Neutrophil (primary cell): ENCODE measurements around the gene HSD17B14.
"Not testable (repeated sequence)": the region's sequence is repeated elsewhere in the genome, so short reads cannot be mapped to it uniquely, and the experiment has no call there.

Source experiments
- H3K27ac ChIP-seq: fragments of 200-600 bp; sonication (generic); 2 replicates; pipeline ENCODE4 v1.5.1; 2016; ENCODE audit warnings: mild to moderate bottlenecking, moderate library complexity
- H3K27me3 ChIP-seq: fragments of 200-600 bp; sonication (generic); 2 replicates; pipeline ENCODE4 v1.6.0; 2016; ENCODE audit warnings: mild to moderate bottlenecking
- H3K36me3 ChIP-seq: fragments of 200-600 bp; sonication (generic); 2 replicates; pipeline ENCODE4 v1.5.1; 2017
- H3K4me1 ChIP-seq, 2 experiments: fragments of 200-600 bp in 1 of 2; sonication (generic) in 1 of 2; 1 replicate in 1 of 2; 2 replicates in 1 of 2; pipeline versions ENCODE4 v1.5.1 to v1.6.1; 2013 to 2016; ENCODE audit warnings: low read depth in 1 of 2, low read length in 1 of 2, mild to moderate bottlenecking in 1 of 2, moderate library complexity in 1 of 2; ENCODE audit not compliant: control insufficient read depth in 1 of 2, insufficient read depth in 1 of 2
- H3K4me3 ChIP-seq, 2 experiments: fragments of 200-600 bp in 1 of 2; sonication (generic) in 1 of 2; 1 replicate in 1 of 2; 2 replicates in 1 of 2; pipeline ENCODE4 v1.5.1; 2013 to 2016; ENCODE audit warnings: low read depth in 1 of 2, low read length in 1 of 2, mild to moderate bottlenecking in 1 of 2, moderate library complexity in 1 of 2
- H3K9me3 ChIP-seq: fragments of 200-600 bp; sonication (generic); 2 replicates; pipeline ENCODE4 v1.5.1; 2016
- TF ChIP-seq, protein P1 (sequence below): fragments of 200-600 bp; sonication (generic); IDR thresholded peaks from 2 replicates; pipeline ENCODE4 v1.5.1; 2016; ENCODE audit warnings: antibody characterized with exemption

HSD17B14 gene

DNA sequence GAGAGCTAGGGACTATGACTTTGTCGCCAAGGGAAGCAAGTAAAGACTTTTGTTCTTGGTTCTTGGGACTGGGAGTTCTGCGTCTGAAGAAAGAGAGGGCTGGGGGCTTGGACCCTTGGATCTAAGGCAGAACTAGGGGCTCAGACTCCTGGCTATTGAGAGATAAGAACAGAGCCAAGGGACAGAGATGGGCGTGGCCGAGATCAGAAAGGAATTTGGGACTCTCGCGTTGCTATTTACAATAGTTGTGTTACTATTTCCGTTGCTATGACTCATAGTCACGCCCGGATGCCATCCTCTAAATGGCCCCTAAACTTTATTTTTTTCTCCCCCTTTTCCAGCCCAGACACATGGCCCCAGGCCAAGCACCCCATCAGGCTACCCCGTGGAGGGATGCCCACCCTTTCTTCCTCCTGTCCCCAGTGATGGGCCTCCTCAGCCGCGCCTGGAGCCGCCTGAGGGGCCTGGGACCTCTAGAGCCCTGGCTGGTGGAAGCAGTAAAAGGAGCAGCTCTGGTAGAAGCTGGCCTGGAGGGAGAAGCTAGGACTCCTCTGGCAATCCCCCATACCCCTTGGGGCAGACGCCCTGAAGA, 36.7 kb upstream of the HSD17B14 start:
- peak overlapping the region; percentile 90 to 99 for H3K4me3 ChIP-seq
- no peaks in the 10 kb centered on the region for H3K27me3 ChIP-seq
- peaks cover 40 to 44% of the 10 kb centered on the region in 2 experiments for H3K4me1 ChIP-seq
- no peaks in the 10 kb centered on the region for H3K9me3 ChIP-seq
- H3K27ac ChIP-seq, result peak overlapping the region; percentile 98
- TF ChIP-seq, protein P1, sequence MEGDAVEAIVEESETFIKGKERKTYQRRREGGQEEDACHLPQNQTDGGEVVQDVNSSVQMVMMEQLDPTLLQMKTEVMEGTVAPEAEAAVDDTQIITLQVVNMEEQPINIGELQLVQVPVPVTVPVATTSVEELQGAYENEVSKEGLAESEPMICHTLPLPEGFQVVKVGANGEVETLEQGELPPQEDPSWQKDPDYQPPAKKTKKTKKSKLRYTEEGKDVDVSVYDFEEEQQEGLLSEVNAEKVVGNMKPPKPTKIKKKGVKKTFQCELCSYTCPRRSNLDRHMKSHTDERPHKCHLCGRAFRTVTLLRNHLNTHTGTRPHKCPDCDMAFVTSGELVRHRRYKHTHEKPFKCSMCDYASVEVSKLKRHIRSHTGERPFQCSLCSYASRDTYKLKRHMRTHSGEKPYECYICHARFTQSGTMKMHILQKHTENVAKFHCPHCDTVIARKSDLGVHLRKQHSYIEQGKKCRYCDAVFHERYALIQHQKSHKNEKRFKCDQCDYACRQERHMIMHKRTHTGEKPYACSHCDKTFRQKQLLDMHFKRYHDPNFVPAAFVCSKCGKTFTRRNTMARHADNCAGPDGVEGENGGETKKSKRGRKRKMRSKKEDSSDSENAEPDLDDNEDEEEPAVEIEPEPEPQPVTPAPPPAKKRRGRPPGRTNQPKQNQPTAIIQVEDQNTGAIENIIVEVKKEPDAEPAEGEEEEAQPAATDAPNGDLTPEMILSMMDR, result no peak
- H3K36me3 ChIP-seq, result peaks cover 50% of the 10 kb centered on the region

DNA sequence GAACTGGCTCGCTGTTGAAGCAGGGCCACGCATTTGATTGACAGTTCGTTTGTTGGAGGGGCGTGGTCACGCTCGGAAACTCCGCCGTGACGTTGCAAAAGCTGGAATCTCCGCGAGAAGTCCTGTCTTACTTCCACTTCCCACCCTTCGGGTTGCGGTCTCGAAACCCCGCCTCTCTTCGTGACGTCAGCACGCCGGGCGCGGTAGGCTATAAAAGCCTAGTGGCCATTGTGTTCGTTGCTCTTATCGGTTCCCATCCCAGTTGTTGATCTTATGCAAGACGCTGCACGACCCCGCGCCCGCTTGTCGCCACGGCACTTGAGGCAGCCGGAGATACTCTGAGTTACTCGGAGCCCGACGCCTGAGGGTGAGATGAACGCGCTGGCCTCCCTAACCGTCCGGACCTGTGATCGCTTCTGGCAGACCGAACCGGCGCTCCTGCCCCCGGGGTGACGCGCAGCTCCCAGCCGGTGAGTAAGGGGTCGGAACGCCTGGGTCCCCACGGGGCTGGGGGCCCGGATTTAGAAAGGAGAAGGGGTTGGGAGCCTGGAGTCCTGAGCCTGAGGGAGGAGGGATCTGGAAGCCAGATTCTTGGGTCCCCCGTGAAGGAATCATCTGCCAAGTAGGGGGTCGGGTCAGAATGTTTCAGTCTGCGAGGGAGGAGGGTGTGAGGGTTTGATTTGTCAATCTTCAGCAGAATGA, 36.0 kb upstream of the HSD17B14 start, which contains the start of gene PPP1R15A:
Gene PPP1R15A, plus strand, starts transcription at position 240 of the 702 bp plus-strand sequence. CDS start 813 bp downstream, outside the sequence.
- H3K4me1 ChIP-seq, result peaks cover 40 to 44% of the 10 kb centered on the region in 2 experiments
- H3K27me3 ChIP-seq, result peaks cover 5% of the 10 kb centered on the region
- no peaks in the 10 kb centered on the region for H3K9me3 ChIP-seq
- peaks cover 43% of the 10 kb centered on the region for H3K36me3 ChIP-seq
- TF ChIP-seq, protein P1, result peak; percentile 74
- H3K27ac ChIP-seq, result peak within 1 kb of the TSS; percentile 98
- H3K4me3 ChIP-seq, result peak within 1 kb of the TSS; percentile 90 to 99

DNA sequence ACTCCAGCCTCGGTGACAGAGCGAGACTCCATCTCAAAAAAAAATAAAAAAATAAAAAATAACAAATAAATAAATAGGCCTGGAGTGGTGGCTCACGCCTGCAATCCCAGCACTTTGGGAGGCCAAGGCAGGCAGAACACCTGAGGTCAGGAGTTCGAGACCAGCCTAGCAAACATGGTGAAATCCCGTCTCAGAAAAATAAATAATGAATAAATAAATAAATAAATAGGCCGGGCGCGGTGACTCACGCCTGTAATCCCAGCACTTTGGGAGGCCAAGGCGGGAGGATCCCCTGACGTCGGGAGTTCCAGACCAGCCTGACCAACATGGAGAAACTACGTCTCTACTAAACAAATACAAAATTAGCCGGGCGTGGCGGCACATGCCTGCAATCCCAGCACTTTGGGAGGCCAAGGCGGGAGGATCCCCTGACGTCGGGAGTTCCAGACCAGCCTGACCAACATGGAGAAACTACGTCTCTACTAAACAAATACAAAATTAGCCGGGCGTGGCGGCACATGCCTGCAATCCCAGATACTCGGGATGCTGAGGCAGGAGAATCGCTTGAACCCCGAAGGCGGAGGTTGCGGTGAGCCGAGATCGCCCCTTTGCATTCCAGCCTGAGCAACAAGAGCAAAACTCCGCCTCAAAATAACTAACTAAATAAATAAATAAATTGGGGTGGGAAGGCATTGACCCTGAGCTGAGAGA, 35.3 kb upstream of the HSD17B14 start:
- Histone ChIP-seq H3K27ac (peak overlapping the region; percentile 98), H3K27me3 (peaks cover 12% of the 10 kb centered on the region), H3K4me1 (peaks cover 40 to 44% of the 10 kb centered on the region in 2 experiments), H3K36me3 (peaks cover 36% of the 10 kb centered on the region), H3K4me3 (peak overlapping the region; percentile 90 to 99)
- H3K9me3 ChIP-seq, result not testable (repeated sequence)

DNA sequence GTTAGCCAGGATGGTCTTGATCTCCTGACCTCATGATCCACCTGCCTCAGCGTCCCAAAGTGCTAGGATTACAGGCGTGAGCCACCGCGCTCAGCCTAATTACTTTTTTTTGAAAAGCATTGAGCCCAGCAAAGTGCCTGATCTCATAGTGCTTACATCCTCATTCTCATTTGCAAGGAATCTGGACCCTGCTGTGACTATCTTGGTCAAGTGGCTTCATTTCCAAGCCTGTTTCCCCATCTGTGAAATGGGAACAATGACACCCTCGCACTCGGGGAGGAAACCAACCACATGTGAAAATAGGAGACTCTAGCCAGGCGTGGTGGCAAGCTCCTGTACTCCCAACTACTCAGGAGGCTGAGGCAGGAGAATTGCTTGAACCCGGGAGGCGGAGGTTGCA, 33.8 kb upstream of the HSD17B14 start:
- TF ChIP-seq, protein P1, result no peak

DNA sequence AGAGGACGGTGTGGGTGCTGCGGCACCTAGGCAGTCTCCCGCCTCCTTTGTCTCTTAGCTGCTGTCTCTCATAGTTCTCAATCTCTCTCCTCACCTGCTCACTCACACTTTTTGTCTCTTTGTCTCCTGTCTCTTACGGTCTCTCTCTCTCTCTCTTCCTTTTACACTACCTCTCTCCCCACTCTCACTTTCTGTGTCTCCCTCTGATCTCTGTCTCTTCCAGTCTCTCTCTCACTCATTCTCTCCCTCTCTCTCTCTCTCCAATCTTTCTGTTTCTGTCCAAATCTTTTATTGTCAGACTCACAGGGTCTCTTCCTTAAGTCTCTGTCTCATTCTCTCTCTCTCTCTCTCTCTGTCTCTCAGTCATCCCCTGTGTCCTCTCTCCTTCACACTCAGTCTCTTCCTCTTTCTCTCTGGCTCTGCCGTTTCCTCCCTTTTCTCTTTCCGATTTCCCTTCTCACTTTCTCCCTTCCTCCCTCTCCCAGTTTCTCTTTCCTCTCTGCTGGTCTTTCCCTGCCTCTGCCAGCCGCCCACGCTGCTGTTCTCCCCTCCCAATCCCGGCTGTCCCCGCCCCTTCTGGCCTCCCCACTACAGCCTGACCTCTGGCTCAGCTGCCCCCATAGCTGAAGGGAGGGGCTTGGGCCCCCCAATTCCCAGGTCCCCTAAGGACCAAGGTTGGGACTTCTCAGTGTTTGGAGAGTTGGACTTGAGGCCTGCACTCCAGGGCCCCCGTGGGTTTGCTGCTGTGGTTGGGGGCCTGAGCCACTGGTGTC, 32.0 kb upstream of the HSD17B14 start, which contains the start of gene PLEKHA4:
Gene PLEKHA4, minus strand, starts transcription at position 504 of the 773 bp plus-strand sequence. CDS start 997 bp downstream, outside the sequence.
- H3K9me3 ChIP-seq, result no peaks in the 10 kb centered on the region
- peaks cover 3% of the 10 kb centered on the region for H3K36me3 ChIP-seq
- H3K27ac ChIP-seq, result no peak within 1 kb of the TSS
- TF ChIP-seq, protein P1, result no peak
- H3K4me1 ChIP-seq, result peaks cover 7 to 11% of the 10 kb centered on the region in 2 experiments
- H3K4me3 ChIP-seq, result no peak within 1 kb of the TSS
- peaks cover 16% of the 10 kb centered on the region for H3K27me3 ChIP-seq

More for the DNA sequence above, 33.8 kb upstream of the HSD17B14 start:
- Histone ChIP-seq H3K9me3 (no peaks in the 10 kb centered on the region), H3K4me1 (peaks cover 24 to 28% of the 10 kb centered on the region in 2 experiments), H3K27me3 (peaks cover 16% of the 10 kb centered on the region), H3K27ac (no peak overlapping the region), H3K36me3 (peaks cover 20% of the 10 kb centered on the region), H3K4me3 (no peak overlapping the region)
